Activated CD4-positive, CD25-positive, alpha-beta regulatory T cell treated with anti-CD3 and anti-CD28 coated beads, Interleukin-2, amount 50 U/mL, for 16 hours (primary cell): ENCODE results near the gene IFT80.
"Not testable (repeated sequence)": the region's sequence is repeated elsewhere in the genome, so short reads cannot be mapped to it uniquely, and the experiment has no call there.

Experiments
- DNase-seq: peaks from one replicate; pipeline ENCODE4 v3.0.0-alpha.2; 2020; ENCODE audit warnings: low read depth, low spot score

IFT80 gene

DNA sequence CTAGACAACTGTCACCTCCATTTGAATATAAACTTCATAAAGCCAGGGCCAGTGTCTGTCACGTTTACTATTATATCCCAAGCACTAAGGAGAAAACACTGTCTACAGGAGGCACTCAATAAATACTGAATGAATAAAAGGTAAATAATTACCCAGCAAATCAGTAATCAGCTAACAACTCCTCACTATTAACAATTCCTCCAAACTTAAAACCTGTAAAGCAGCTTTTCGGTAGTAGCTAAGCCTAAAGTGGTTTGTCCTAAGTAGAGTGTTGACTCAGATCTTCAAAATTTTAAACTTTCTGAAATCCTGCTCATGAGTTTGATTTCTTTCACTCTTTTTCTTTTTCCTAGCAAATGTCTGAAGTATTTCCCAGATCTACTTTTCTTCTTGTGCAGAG is 133.9 kb downstream of the IFT80 start:
- no peak for DNase-seq

- no peak for DNase-seq
Observed at GRCh38 chr3:160260587-160261270, 138.3 kb downstream of the IFT80 start.

GRCh38 chr3:160259589-160259988 is 139.4 kb downstream of the IFT80 start:
- no peak for DNase-seq

DNA sequence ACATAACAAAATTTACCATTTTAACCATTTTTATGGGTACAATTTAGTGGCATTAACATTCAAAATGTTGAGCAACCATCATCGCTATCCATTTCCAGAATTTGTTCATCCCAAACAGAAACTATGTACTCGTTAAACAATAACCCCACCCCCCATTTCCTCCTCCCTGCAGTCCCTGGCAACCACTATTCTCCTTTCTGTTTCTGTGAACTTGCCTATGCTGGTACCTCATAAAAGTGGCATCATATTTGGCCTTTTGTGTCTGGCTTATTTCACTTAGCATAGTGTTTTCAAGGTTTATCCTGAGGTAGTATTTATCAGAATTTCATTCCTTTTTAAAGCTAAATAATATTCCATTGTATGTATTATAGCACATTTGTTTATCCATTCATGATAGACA is 141.4 kb downstream of the IFT80 start:
- no peak for DNase-seq

GRCh38 chr3:160253298-160253697 is 145.7 kb downstream of the IFT80 start:
- no peak for DNase-seq

- DNase-seq, result no peak
Observed at GRCh38 chr3:160247766-160248165, 151.3 kb downstream of the IFT80 start.

DNA sequence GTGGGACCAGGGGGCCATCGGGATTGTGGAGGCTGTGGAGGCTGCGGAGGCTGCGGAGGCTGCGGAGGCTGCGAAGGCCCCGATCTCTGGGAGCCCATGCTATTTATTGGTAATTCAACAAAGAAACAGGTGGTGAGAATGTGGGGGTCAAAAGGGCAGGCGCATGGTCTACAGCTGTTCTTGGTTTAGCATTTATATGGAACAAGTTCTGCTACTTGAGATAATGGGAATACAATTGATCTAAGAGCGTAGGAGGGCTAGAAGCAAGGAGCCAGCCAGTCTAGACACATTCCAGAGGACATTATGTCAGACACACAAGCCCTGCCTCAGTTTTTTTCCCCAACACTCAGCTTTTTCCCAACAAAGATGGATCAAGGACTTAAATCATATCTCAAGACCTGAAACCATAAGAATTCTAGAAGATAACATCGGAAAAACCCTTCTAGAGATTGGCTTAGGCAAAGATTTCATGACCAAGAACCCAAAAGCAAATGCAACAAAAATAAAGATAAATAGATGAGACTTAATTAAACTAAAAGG is 153.7 kb downstream of the IFT80 start:
- DNase-seq, result no peak

- DNase-seq, result not testable (repeated sequence)
Observed at GRCh38 chr3:160240719-160241118, 158.3 kb downstream of the IFT80 start.

DNA sequence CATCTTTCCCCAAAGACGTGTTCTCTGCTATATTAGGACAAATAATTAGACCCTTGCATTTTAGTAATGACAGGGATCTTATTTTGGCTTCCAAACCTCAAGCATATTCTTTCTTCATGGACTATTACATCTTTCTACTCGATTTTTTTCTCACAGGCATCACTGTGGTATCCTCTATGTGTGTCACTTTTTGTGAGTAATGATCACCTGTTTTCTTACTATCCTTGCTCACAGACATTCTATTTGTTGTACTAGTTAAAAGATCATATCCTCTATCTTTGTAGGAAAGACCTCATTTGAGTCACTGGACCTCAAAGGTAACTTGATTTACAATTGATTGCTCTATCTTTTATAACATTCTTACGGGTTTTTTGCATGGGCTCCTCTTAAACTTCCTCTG is 167.0 kb downstream of the IFT80 start:
- DNase-seq, result no peak

DNA sequence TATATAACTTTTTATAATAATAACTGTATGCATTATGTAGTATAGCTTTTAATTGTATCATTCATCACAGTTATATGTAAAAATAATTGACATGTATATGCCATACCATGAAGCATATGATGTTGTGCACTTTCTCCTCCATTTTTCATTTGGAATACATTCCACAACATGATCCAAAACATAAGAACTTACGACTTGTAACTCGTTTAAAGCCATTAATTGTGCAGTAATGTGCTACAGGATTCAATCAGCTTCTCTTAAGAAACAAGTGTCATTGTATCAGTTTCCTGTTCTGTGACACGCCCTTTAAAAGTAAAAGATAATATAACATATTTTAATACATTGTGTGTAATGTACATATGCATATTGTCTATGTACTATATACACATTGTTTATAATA is 171.6 kb downstream of the IFT80 start:
- no peak for DNase-seq

DNA sequence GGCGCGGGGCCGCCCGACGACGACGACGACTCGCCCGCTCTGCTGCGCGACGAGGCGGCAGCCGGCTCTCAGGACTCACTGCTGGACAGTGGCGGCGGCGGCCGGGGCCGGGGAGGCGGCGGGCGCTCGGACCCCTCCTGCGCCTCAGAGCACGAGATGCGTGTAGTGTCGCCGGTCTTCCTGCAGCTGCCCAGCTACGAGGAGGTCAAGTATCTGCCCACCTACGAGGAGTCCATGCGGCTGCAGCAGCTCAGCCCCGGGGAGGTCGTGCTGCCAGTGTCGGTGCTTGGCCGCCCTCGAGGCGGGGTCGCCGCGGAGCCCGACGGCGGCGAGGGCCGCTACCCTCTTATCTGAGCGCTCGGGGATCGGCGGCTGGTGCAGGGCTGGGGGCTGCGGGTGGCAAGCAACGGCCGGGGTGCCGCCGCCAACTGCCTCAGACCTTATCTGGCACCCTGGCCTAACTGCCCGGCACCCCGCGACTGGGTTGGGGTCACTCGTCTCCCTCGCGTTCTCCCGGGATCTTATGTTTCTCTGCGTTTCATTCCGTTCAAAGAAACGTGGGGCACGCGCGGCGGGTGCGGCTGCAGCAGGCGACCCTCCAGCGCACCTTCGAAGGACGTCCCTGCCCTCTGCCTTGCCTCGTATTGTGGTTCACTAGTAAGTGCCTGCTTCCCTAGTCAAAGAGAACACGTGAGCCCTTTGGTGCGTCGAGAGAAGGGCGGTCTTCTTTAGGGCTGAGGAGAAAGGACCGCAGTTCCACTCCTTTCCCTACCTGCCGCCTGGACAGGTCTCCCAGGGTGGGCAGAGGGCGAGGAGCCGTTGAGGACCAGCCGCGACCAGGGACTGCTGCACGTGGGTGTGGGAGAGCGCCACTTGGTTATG is 172.8 kb downstream of the IFT80 start:
- DNase-seq, result no peak

DNA sequence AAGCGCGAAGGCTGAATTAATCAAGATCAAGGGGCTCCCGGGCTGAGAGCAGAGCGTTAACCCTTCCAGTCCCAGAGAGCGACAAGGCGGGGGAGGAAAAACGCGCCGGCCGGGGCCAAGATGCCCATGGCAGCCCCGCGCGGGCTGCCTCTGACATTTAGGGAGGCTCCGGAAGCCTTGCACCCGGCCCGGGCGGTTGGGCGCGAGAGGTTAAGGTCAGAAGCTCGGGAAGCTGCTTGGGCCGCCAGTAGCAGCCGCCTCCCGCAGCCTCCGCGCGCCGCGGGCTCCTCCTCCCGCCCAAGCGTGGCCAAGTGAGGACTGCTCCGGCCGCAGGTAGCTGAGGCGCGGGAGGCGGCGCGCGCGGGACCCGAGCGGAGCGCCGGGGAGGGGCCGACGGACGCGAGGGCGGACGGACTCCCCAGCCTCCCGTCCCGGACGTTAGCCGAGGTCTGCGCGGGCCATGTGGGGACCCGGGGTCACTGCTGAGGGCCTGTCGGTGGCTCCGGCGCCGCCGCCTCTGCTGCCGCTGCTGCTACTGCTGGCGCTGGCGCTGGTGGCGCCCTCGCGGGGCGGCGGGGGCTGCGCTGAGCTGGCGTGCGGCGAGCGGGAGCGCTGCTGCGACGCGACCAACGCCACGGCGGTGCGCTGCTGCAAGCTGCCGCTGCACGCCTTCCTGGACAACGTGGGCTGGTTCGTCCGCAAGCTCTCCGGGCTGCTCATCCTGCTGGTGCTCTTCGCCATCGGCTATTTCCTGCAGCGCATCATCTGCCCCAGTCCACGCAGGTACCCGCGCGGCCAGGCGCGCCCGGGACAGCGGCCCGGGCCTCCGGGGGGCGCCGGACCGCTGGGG is 173.6 kb downstream of the IFT80 start, which contains the start of gene C3orf80:
Gene C3orf80, plus strand, starts transcription at position 247 of the 850 bp plus-strand sequence. Its CDS starts 214 bp downstream, at position 461.
- no peak for DNase-seq

GRCh38 chr3:160224811-160225175 is 174.2 kb downstream of the IFT80 start:
- no peak for DNase-seq

DNA sequence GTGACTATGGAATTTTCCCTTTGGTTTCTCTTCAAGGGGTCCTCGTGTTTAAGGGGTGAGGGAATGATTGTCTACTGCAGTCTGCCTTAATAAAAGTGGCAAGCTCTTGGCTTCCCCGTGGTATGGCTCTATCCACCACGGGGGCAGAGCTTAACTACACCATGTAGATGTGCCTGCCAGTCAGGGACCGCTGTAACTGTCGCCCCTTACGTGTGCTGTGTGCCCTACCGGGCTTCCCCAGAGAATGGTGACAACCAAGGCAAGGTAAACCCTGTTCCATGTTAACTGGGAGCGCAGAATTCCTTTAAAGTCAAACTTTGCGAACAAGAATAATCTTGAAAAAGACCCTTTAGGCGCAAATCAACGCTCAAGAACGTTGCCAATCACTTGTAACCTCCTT is 174.8 kb downstream of the IFT80 start:
- no peak for DNase-seq

GRCh38 chr3:160221019-160221418 is 178.0 kb downstream of the IFT80 start:
- no peak for DNase-seq

- DNase-seq, result no peak
Observed at GRCh38 chr3:160220038-160220437, 179.0 kb downstream of the IFT80 start.

GRCh38 chr3:160218136-160218535 is 180.9 kb downstream of the IFT80 start:
- DNase-seq, result no peak

GRCh38 chr3:160217675-160218074 is 181.3 kb downstream of the IFT80 start:
- DNase-seq, result no peak

DNA sequence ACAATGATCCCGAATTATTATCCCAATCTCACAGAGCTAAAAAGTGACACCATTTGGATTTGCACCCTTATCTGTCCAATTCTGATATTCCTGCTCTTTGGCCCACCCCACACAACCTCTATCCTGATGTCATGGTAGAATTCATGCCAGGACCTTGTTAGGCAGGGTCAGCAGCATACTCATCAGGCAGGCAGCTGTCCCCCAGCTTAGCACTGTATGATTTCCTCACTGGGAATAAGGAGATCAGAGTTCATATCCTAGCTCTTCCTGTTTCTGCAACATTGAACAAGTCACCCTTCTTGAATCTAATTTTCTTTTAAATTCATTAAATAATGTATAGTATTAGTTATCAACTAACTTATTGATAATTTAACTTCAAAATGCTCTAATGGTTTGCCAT is 185.8 kb downstream of the IFT80 start:
- no peak for DNase-seq

- no peak for DNase-seq
Observed at GRCh38 chr3:160210799-160211221, 188.2 kb downstream of the IFT80 start.

DNA sequence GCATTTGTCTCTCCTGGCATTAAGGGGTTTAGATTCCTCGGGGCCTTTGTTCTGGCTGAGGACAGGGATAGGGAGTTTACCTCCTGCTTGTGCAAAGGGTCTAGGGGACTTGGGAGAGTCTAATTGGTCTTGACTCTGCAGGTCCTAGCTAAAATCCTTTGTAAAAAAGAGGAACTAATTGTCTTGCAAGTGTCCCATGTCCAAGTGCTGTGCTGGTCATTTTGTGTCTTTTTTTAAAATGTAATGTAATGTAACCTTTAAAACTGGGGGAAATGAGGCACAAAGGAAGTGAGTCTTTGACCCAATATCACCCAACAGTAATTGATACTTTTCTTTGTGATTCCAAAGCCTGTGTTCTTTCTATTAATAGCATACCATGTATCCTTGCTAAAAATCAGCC is 188.7 kb downstream of the IFT80 start:
- DNase-seq, result no peak
